LNCaP clone FGC (cell line): ENCODE data around the gene TSEN15.

Experiments used
- DNase-seq: peaks from one replicate; pipeline ENCODE4 v3.0.0-alpha.2; 2011; ENCODE audit warnings: low read depth
- H3K4me3 ChIP-seq: 2 replicates; pipeline ENCODE4 v1.5.1; 2011; ENCODE audit warnings: mild to moderate bottlenecking, low read depth, low read length, control low read depth
- CTCF ChIP-seq: IDR thresholded peaks from 2 replicates; pipeline ENCODE4 v1.5.1; 2012; ENCODE audit warnings: mild to moderate bottlenecking; ENCODE audit not compliant: control insufficient read depth, insufficient read depth; ENCODE audit errors: extremely low read depth

Gene TSEN15

GRCh38 chr1:184075055-184076029 lies 23.8 kb downstream of the TSEN15 start:
- H3K4me3 ChIP-seq: no peak overlapping the region
- DNase-seq: peak; percentile 59
- peak; percentile 75 for TF ChIP-seq CTCF

DNA sequence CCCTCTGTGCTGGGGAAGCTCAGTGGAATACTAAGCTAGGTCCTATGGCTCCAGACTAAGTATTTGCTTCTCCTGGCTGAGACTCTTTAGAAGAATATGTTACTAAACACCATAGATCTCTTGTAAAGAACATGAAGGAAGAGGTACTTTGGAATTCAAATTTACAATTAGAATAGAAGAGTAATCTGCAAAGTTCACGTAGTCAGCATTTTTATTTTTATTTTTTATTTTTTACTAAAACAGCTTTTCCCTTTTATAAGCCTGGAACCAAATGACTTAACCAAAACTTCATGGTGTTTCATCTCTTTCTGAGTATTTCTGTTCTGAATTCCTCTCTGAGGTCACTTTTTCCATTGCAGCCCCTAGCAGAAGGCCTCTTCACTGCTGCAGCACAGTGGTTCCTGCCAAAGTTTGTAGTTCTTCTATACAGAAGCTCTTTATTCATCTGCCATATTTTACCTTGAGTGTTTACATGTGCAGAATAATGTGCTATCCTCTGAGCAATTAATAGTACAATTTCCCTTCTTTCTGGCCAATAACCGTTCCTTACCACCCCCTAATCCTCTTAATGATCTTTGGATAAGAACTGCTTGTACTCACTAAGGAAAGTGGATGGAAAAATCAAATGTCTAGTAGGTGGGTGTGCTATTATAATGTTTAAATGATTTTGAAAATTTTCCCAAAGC lies 27.2 kb downstream of the TSEN15 start:
- H3K4me3 ChIP-seq: no peak overlapping the region
- no peak for TF ChIP-seq CTCF
- no peak for DNase-seq

DNA sequence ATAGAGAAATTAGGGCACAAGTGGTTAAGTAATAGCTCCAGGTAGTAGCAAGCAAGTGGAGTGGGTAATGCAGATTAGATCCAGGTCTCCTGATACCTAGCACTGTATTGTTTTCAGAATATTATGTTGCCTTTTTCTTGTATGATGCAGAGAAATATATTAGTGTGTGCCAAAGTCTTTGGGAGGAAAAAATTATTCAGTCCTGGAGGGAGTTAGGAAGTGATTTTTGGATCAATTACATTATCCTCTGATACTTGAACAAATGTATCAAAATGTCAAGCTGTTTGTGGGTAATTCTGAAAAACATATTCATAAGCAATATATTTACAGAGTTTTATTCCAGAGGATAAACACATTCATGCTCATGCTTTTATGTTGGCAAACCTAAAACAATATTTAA lies 28.8 kb downstream of the TSEN15 start:
- TF ChIP-seq CTCF: no peak
- DNase-seq: no peak
- H3K4me3 ChIP-seq: no peak overlapping the region

- TF ChIP-seq CTCF: no peak
Observed at GRCh38 chr1:184082541-184083415, 31.2 kb downstream of the TSEN15 start.

GRCh38 chr1:184085667-184086066 lies 34.1 kb downstream of the TSEN15 start:
- TF ChIP-seq CTCF: no peak
- no peak overlapping the region for H3K4me3 ChIP-seq
- DNase-seq: no peak

More at GRCh38 chr1:184082541-184083415, 31.2 kb downstream of the TSEN15 start:
- no peak for DNase-seq
- H3K4me3 ChIP-seq: no peak overlapping the region

DNA sequence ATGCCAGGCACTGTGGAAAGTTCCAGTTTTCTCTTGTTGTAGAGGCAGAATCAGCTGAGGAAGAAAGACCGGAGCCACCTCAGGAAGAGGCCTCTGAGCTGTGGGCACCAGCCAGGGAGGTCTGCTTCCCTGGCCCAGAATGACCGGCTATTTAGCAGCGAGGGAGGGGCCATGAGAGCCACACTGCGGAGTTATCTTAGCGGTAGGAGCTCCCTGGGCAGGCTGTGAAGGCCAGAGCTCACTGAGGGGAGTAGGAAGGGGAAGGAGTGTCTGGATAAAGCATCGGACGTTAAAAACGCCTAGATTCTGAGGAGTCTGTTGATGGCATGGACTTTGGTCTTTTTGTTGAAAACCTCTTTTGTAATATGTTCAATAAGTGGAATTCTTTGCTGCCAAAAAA lies 36.5 kb downstream of the TSEN15 start:
- DNase-seq: no peak
- no peak overlapping the region for H3K4me3 ChIP-seq
- no peak for TF ChIP-seq CTCF
